C4-2B (cell line): ENCODE results near the gene ADCY10.

Experiments used
- CTCF ChIP-seq: fragments of 450-650 bp; conservative IDR thresholded peaks from 2 replicates; pipeline ENCODE4 v1.5.1; 2017; ENCODE audit warnings: mild to moderate bottlenecking
- ZFX ChIP-seq: fragments of 450-650 bp; IDR thresholded peaks from 2 replicates; pipeline ENCODE4 v1.6.1; 2017

- TF ChIP-seq CTCF, result no peak
- TF ChIP-seq ZFX, result no peak
Observed at GRCh38 chr1:167836197-167836596, 77.7 kb downstream of the ADCY10 start.
